Activated CD4-positive, alpha-beta T cell treated with anti-CD3 and anti-CD28 coated beads, Interleukin-10, Interleukin-2, amounts not matched to agents 100 ng/mL and 50 ng/mL, durations not matched to agents 16 hours and 8 hours (primary cell): ENCODE data around the gene CCL25.
"Not testable (repeated sequence)": the region's sequence is repeated elsewhere in the genome, so short reads cannot be mapped to it uniquely, and the experiment has no call there.

Experiments used
- DNase-seq: peaks from one replicate; pipeline ENCODE4 v3.0.0-alpha.2; 2020

CCL25 gene

DNA sequence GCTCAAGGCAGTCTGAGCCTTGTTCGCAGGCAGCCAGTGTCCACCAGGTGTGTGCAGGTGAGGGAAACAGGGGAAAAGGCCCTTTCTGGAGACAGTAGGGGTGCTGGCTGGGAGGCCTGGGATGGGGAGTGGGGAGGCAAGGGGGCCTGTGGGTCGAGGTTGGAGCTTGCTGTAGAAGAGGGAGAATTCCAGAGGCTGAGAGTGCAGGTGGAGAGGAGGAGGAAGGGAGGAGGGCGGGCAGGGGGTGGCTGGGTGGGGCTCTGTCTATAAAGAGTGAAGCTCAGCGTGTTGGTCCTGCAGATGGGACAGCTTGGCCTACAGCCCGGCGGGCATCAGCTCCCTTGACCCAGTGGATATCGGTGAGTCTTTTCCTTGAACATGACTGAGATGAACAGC is at the start of gene CCL25:
CCL25 (plus strand) TSS at position 297 of the 396 bp plus-strand sequence. CDS start 290 bp downstream, outside the sequence.
- DNase-seq: no peak

- DNase-seq: no peak
Observed at GRCh38 chr19:8004001-8004400, 48.6 kb upstream of the CCL25 start.

- peak; percentile 24 for DNase-seq
Observed at GRCh38 chr19:8004723-8005513, 47.6 kb upstream of the CCL25 start.

- DNase-seq: peak; percentile 94
Observed at GRCh38 chr19:8005534-8006256, 46.9 kb upstream of the CCL25 start, which contains the start of gene ELAVL1. ELAVL1 (minus strand) TSS chr19:8005641; CDS start chr19:7991815, 13,826 bp downstream.

GRCh38 chr19:8017808-8018207 is 34.8 kb upstream of the CCL25 start:
- DNase-seq: peak; percentile 46

- DNase-seq: no peak
Observed at GRCh38 chr19:8020681-8021080, 31.9 kb upstream of the CCL25 start.

DNA sequence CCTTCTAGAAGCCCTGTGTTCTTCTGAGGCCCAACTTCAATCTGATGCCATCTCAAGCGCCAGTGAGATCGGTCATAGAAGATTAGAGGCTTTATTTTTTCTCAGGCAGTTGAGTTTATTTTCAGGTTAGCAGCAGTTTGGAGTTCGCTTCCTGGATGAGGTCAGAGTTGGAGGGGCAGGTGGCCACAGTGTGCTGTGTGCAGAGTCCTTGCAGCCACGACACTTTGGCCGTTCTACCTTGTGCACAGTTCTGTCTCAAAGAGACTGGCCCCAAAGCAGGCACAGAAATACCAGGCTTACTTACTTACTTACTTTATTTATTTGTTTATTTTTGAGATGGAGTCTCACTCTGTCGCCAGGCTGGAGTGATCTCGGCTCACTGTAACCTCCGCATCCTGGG is 31.2 kb upstream of the CCL25 start:
- no peak for DNase-seq

DNA sequence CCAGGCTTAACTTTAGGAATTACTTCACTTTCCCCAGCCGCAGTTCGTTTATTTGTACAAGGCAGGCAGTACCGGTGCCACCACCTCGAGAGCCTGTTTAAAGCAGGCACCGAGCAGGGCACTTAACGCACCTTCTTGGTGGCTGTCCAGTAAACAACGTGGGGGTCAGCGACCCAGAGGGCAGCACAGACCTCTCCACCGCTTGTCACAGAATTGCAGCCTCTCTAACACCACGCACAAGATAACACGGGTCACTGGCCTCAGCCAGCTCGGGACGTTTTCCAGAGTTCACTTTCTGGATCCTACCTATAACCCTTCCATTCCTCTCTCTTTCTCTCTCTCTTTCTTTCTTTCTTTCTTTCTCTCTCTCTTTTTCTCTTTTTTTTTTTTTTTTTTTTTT is 30.3 kb upstream of the CCL25 start:
- DNase-seq: no peak

DNA sequence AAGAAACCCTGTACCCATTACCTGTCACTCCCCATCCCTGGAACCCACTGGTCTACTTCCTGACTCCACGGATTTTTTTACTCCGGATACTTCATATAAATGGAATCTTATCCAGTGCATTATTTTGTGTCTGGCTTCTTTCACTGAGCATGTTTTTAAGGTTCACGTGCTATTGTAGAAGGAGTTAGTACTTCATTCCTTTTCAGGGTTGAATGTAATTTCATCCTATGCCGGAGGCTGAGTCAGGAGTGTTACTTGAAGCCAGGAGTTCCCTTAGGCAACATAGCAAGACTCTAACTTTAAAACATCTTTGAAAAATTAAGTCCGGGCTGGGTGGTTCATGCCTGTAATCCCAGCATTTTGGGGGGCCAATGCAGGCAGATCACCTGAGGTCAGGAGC is 29.2 kb upstream of the CCL25 start:
- DNase-seq: no peak

DNA sequence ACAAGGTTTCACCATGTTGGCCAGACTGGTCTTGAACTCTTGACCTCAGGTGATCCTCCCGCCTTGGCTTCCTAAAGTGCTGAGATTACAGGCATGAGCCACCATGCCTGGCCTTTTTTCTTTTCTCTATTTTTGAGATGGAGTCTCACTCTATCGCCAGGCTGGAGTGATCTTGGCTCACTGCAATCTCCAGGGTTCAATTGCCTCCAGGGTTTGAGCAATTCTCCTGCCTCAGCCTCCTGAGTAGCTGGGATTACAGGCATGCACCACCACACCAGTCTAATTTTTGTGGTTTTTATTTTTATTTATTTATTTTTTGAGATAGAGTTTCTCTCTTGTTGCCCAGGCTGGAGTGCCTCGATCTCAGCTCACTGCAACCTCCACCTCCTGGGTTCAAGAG is 28.3 kb upstream of the CCL25 start:
- not testable (repeated sequence) for DNase-seq

DNA sequence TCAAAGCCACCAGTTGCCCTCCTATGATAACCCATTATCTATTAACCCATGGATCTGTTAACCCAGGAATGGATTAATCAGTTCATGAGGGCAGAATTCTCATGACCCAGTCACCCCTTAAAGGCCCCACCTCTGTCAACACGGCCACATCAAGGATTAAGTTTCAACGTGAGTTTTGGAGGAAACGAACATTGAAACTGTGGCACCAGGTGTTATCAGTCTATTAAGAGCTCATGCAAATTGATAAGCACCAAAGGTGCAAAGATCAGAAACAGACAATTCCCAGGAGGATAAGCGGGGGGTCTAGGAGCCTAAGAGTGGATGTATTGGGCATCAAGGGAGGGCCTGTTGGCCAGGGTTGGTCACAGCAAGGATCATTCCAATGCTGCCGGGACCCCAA is 27.2 kb upstream of the CCL25 start:
- no peak for DNase-seq

DNA sequence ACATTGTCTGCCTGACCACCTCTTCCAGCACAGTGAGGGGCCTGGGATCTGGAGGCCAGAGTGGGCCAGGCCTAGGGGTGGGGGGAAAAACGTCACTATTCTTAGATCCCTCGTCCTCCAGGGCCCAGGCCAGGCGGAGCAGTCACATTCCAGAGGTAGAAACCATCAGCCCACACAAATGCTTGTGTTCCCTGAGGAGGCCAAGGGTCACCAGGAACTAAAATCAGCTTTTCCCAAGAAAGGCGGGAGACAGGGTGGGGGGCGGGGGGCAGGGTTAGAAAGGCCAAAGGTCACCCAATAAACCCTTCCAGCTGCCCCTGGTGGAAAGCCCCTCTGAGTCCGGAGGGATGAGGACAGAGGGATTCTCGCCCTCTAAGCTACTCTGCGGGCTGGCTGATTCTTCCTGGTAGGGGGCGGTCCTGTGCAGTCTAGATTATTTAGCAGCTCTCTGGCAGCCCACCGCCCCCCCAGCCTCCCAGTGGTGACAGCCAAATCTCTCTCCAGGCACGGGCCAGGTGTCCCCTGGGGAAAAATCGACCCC is 23.5 kb upstream of the CCL25 start:
- DNase-seq: no peak

DNA sequence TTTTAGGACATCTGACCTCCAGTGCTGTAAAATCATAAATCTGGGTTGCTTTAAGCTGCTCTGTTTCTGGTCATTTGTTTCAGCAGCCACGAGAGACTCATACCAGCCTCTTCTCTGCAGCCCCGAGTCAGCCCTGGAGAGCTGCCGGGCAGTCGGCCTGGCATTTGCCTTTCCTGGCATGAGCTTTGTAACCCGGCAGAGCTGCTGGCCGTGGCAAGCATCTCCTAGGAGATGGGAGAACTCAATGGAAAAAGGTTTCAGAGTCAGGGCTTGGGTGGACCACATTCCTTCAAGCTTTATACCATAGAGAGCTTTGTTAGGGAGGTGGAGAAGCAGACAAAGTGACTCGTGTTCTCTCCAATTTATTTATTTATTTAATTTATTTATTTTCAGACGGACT is 21.6 kb upstream of the CCL25 start:
- DNase-seq: no peak

- DNase-seq: not testable (repeated sequence)
Observed at GRCh38 chr19:8033287-8034177, 19.0 kb upstream of the CCL25 start.

DNA sequence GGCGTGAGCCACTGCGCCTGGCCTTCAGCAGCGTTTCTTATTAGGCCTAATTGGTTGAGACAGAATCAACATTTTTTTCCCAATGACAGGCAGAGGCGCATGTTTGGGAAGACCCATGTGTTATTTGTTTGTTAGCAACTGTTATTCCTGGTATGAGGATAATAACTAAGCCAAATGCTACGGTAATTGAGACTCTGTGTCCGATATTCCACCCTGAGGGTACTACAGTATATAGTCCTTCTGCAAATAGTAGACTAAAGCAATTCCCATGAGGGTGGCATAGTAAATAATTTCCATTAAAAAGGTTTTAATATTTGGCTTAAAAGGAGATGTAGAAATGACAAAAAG is 18.4 kb upstream of the CCL25 start:
- no peak for DNase-seq

DNA sequence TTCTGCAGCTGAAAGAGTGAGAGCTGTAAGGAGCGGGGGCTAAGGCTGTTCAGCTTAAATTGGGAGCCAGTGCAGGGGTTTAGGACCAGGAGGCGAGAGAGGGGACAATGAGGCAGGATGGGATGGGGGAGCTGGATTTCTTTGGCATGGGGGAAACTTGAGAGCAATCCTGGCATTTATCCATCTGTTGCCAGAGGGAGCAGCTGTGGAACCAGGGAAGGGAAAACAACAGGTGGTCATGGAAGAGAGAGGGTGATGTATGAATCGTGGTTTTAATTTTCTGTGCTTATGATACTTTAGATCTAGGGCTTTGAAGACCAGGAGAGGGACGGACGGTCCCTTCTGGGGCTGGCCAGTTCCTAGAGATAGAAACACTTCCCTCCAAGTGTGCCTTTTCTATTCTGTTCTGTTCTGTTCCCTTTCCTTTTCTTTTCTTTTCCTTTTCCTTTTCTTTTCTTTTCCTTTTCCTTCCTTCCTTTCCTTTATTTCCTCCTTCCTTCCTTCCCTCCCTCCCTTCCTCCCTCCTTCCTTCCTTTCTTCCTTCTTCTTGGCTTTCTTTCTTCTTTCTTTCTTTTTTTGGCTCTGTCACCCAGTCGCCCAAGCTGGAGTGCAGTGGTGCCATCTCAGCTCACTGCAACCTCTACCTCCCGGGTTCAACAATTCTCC is 16.0 kb upstream of the CCL25 start:
- no peak for DNase-seq

DNA sequence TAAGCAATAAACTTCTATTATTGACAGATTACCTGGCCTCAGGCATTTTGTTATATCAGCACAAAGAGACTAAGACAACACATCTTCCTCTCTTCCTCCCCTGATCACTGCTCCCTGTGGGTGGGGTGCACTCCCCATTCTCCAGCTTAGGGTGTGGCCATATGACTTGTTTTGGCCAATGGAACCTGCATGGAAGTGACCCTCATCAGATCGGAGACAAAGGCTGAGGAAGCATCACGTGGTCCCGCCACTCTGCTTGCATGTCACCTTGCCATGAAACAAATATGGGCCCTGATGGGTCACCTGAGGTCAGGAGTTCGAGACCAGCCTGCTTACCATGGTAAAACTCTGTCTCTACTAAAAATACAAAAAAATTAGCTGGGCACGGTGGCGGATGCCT is 13.7 kb upstream of the CCL25 start:
- DNase-seq: no peak

GRCh38 chr19:8039231-8039630 is 13.3 kb upstream of the CCL25 start:
- no peak for DNase-seq

DNA sequence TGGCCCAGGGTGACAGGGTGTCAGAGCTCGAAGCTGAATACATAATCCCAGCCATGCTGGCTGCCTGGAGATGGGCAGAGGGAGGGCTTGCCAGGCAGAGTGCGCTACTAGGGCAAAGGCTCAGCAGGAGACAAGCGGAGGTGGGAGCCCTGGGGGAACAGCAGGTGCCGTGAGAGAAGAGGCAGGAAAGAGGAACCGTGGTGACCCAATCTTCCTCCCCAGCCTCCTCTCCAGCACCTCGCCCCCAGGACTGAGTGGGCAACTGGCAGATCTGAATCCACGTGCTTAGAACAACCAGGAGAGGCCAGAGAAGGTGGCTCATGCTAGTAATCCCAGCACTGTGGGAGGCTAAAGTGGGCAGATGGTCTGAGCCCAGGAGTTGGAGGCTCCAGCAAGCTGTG is 11.0 kb upstream of the CCL25 start:
- no peak for DNase-seq

- DNase-seq: no peak
Observed at GRCh38 chr19:8042900-8043299, 9.7 kb upstream of the CCL25 start.

- DNase-seq: no peak
Observed at GRCh38 chr19:8044018-8044417, 8.5 kb upstream of the CCL25 start.

DNA sequence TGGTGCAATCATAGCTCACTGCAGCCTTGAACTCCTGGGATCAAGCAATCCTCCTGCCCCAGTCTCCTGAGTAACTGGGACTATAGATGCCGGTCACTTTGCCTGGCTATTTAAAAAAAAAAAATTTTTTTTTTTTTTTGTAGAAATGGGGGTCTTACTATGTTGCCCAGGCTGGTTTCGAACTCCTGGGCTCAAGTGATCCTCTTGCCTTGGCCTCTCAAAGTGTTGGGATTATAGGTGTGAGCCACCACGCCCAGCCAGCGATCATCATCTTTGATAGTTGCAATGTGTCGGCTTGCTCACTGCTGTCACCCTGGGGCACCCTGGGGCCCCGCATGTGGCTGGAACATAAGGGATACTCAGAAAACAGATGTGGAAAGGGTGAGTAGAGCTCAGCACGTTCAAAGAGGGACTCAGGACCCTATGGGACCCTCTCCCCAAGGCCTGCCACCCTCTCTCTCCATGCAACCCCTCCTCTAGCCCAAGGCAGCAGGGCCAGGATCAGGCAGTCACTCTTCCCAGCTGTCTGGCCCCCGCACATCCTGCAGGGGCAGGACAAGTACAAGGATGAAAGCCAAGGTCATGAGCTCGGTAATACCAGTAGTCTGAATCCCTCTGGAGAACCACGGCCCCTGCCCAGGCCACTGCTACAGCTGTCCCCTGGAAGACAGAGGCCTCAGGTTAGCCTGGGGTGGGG is 6.5 kb upstream of the CCL25 start:
- no peak for DNase-seq
